ENCODE data around the gene RITA1. TPM values are rescaled to one million over a fixed set of nuclear protein-coding genes. Genes with fewer than 3 reads are reported as not detected.

RITA1 gene
- total RNA-seq, 1 experiment from 2014 or later: 20.7 TPM

- no peak for TF ChIP-seq REST (IDR thresholded peaks at IDR 0.05; ENCODE audit: low read depth)
- no peak for TF ChIP-seq ELF1 (IDR thresholded peaks at IDR 0.05; ENCODE audit: borderline replicate concordance, low read depth)
- no peak for TF ChIP-seq ATF3 (IDR thresholded peaks at IDR 0.05)
- TF ChIP-seq EZH2 (IDR thresholded peaks at IDR 0.05): no peak
Measured at GRCh38 chr12:113152835-113153814, 32.4 kb upstream of the RITA1 start (continued).

GRCh38 chr12:113154351-113154973 is 31.1 kb upstream of the RITA1 start:
- Histone ChIP-seq H3K27me3 (ENCODE audit: insufficient read depth, low read length) (no peaks in the 10 kb centered on the region), H3K9me2 (ENCODE audit: insufficient read depth) (no peaks in the 10 kb centered on the region), H3K9ac (ENCODE audit: low read length) (no peak overlapping the region), H3K4me3 (replicated peaks in 1 of 2; ENCODE audit: low read depth in 1 of 2, low read length in 2 of 2) (no peak overlapping the region), H3K27ac (ENCODE audit: low read depth, low read length) (no peak overlapping the region), H4K20me1 (ENCODE audit: insufficient read depth) (no peaks in the 10 kb centered on the region), H2AFZ (ENCODE audit: low read depth, low read length, poor library complexity, severe bottlenecking) (no peak overlapping the region), H3K4me2 (ENCODE audit: low read length) (no peak overlapping the region), H3K9me3 (ENCODE audit: control insufficient read depth in 1 of 2, insufficient read depth in 1 of 2, low read depth in 1 of 2, low read length in 2 of 2) (no peaks in the 10 kb centered on the region), H3K36me3 (ENCODE audit: control insufficient read depth in 1 of 2, insufficient read depth in 2 of 2, low read length in 2 of 2) (peaks cover 7 to 12% of the 10 kb centered on the region in 2 experiments; a peak in 3 of 4 replicates), H3K4me1 (ENCODE audit: control insufficient read depth in 1 of 2, insufficient read depth in 2 of 2, low read length in 2 of 2) (peaks cover 13 to 28% of the 10 kb centered on the region in 2 experiments), H3K79me2 (ENCODE audit: insufficient read depth, low read length) (no peaks in the 10 kb centered on the region)
- RAD21 ChIA-PET (ENCODE audit: low non-redundant PET in 1 of 2, low total read pairs in 2 of 2, uncharacterized antibody in 2 of 2, unreplicated experiment in 2 of 2): no interaction called here
- ATAC-seq: no peak
- CTCF ChIA-PET: interaction anchor here (1.6 to 2.6 kb wide), 2 partner anchors 56 to 162 kb away, joined by 5 to 25 read pairs; no protein-coding TSS in a partner anchor
- TF ChIP-seq ZNF274 (IDR thresholded peaks at IDR 0.05; ENCODE audit: low read depth, low read length): no peak
- TF ChIP-seq YY1 (IDR thresholded peaks at IDR 0.05; ENCODE audit: extremely low read depth, insufficient replicate concordance, low read depth, low read length): no peak
- no peak for TF ChIP-seq ZBTB33 (IDR thresholded peaks at IDR 0.05; ENCODE audit: extremely low read depth, insufficient replicate concordance, low read length)
- no peak for TF ChIP-seq EGR1 (IDR thresholded peaks at IDR 0.05; ENCODE audit: low read depth)
- no peak for DNase-seq (ENCODE audit: low read depth, low spot score)
- POLR2A ChIA-PET: no interaction called here
- no TSS peak for BruUV-seq (replicated peaks)
- intact Hi-C loops (cut with micrococcal nuclease): no loop called here
